Astrocyte (in vitro differentiated cells and primary cell): ENCODE measurements around the gene FN1.

Experiments
- EZH2 ChIP-seq: IDR thresholded peaks from 2 replicates; pipeline ENCODE4 v1.6.1; 2012; ENCODE audit warnings: mild to moderate bottlenecking, low read length, inconsistent platforms; ENCODE audit not compliant: insufficient read depth
- TF ChIP-seq, protein P1 (sequence below): IDR thresholded peaks from 2 replicates; pipeline ENCODE4 v1.5.1; 2011; ENCODE audit warnings: low read depth, mild to moderate bottlenecking, inconsistent platforms, low read length, moderate library complexity; ENCODE audit not compliant: insufficient read depth

DNA sequence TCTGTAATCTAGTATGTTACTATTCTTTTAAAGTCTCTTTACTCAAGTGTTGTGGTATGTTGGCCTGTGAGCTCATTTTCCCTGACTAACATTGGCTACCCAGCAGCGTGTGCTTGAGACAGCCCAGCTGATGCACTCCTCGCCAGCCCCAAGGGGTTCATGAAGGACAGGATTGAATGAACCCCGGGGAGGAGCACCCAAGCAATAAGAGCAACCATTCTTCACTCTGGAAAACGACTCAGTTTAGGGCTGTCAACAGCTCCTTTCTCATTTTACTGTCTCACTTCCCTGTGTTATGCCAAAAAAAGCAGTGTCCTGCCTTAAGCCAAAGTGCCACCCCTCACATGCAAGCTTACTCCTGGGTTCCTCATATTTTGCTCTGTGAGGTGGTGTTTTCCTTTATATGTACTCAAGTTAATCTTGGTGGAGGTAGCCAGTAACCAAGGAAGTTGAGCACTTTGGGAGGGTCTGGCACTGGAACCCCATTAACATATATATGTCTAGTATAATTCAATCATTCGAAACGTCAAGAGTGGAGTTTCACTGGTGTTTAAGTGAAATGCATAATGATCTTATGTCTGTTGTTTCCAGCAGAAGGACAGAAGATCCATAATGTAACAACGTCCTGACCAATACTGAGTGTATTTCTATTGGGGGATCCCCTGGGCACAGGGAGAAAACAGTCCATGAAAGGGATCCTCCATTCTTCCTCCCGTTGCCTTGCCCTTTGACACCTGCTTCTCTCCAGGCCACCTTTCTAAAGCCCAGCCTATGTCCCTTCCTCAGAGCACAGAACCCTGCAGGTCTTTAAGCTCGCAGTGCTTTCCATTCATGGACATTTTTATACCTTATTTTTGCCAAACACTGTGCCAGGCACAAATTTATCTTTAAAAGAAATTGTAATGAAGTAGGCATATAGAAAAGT is 80.8 kb downstream of the FN1 start:
- TF ChIP-seq EZH2, result no peak
- TF ChIP-seq, protein P1, sequence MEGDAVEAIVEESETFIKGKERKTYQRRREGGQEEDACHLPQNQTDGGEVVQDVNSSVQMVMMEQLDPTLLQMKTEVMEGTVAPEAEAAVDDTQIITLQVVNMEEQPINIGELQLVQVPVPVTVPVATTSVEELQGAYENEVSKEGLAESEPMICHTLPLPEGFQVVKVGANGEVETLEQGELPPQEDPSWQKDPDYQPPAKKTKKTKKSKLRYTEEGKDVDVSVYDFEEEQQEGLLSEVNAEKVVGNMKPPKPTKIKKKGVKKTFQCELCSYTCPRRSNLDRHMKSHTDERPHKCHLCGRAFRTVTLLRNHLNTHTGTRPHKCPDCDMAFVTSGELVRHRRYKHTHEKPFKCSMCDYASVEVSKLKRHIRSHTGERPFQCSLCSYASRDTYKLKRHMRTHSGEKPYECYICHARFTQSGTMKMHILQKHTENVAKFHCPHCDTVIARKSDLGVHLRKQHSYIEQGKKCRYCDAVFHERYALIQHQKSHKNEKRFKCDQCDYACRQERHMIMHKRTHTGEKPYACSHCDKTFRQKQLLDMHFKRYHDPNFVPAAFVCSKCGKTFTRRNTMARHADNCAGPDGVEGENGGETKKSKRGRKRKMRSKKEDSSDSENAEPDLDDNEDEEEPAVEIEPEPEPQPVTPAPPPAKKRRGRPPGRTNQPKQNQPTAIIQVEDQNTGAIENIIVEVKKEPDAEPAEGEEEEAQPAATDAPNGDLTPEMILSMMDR, result no peak
